ENCODE data around the gene CD200R1L. TPM values are rescaled to one million over a fixed set of nuclear protein-coding genes. Genes with fewer than 3 reads are reported as not detected.

The CD200R1L gene
- total and polyA plus RNA-seq, 2 experiments from 2014 or later: not detected

DNA sequence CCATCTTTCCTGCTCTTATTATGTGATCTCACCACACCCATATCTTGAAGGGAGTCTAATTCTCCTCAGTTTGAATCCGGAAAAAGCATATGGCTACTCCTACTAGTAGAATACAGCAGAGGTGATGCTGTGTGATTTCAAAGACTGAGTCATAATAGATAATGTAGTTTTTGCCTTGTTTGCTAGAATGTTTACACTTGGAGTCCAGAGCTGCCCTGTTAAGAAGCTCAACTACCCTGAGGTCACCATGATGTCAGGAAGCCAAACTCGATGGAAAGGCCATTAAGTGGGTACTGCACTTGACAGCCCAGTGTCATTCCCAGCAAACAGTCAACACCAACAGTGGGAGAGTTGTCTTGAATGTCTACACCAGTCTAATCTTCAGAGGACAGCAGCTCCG, 56.9 kb downstream of the CD200R1L start (continued):
- TF ChIP-seq, protein P1, sequence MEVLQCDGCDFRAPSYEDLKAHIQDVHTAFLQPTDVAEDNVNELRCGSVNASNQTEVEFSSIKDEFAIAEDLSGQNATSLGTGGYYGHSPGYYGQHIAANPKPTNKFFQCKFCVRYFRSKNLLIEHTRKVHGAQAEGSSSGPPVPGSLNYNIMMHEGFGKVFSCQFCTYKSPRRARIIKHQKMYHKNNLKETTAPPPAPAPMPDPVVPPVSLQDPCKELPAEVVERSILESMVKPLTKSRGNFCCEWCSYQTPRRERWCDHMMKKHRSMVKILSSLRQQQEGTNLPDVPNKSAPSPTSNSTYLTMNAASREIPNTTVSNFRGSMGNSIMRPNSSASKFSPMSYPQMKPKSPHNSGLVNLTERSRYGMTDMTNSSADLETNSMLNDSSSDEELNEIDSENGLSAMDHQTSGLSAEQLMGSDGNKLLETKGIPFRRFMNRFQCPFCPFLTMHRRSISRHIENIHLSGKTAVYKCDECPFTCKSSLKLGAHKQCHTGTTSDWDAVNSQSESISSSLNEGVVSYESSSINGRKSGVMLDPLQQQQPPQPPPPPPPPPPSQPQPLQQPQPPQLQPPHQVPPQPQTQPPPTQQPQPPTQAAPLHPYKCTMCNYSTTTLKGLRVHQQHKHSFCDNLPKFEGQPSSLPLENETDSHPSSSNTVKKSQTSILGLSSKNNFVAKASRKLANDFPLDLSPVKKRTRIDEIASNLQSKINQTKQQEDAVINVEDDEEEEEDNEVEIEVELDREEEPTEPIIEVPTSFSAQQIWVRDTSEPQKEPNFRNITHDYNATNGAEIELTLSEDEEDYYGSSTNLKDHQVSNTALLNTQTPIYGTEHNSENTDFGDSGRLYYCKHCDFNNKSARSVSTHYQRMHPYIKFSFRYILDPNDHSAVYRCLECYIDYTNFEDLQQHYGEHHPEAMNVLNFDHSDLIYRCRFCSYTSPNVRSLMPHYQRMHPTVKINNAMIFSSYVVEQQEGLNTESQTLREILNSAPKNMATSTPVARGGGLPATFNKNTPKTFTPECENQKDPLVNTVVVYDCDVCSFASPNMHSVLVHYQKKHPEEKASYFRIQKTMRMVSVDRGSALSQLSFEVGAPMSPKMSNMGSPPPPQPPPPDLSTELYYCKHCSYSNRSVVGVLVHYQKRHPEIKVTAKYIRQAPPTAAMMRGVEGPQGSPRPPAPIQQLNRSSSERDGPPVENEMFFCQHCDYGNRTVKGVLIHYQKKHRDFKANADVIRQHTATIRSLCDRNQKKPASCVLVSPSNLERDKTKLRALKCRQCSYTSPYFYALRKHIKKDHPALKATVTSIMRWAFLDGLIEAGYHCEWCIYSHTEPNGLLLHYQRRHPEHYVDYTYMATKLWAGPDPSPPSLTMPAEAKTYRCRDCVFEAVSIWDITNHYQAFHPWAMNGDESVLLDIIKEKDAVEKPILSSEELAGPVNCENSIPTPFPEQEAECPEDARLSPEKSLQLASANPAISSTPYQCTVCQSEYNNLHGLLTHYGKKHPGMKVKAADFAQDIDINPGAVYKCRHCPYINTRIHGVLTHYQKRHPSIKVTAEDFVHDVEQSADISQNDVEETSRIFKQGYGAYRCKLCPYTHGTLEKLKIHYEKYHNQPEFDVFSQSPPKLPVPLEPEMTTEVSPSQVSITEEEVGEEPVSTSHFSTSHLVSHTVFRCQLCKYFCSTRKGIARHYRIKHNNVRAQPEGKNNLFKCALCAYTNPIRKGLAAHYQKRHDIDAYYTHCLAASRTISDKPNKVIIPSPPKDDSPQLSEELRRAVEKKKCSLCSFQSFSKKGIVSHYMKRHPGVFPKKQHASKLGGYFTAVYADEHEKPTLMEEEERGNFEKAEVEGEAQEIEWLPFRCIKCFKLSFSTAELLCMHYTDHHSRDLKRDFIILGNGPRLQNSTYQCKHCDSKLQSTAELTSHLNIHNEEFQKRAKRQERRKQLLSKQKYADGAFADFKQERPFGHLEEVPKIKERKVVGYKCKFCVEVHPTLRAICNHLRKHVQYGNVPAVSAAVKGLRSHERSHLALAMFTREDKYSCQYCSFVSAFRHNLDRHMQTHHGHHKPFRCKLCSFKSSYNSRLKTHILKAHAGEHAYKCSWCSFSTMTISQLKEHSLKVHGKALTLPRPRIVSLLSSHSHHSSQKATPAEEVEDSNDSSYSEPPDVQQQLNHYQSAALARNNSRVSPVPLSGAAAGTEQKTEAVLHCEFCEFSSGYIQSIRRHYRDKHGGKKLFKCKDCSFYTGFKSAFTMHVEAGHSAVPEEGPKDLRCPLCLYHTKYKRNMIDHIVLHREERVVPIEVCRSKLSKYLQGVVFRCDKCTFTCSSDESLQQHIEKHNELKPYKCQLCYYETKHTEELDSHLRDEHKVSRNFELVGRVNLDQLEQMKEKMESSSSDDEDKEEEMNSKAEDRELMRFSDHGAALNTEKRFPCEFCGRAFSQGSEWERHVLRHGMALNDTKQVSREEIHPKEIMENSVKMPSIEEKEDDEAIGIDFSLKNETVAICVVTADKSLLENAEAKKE (CRISPR knock-in tag; IDR thresholded peaks at IDR 0.05): no peak
- no peak for TF ChIP-seq JUNB (IDR thresholded peaks at IDR 0.05; ENCODE audit: unreplicated experiment)
- no peak for TF ChIP-seq CREB1 (CRISPR knock-in tag; IDR thresholded peaks at IDR 0.05; ENCODE audit: low read depth)

DNA sequence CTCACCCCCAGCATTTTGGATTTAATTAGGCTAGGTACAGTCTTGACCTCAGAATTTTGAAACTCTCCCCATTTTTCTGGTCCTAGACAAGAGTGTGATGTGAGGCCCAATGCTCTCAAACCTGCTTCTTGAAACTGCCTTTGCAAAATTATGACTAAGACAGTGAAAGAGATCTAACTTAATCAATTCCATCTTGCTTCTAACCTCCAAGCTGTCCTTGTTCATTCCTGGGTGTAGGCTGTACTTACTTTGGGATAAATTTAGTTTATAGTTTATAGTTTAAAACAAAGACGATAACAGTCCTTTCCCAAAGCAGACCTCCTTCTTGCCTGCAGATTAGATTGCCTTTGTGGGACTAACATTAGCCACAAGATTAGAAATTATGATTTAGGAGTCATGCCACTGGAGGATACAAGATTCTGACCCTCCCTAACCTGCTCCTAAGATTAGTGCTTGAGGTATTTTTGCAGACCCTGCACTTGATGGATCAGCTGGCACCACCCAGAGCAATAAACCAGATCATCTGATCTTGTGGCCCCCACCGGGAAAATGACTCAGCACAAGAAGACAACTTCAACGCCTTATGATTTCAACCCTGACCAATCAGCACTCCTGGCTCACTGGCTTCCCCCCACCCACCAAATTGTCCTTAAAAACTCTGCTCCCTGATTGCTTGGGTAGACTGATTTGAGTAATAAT, 59.6 kb downstream of the CD200R1L start:
- 0 out of 2 replicates have a peak overlapping the region, but pooled peaks have one; percentile 15 for H3K27ac Mint-ChIP-seq
- H3K79me2 ChIP-seq (replicated peaks; ENCODE audit: insufficient read depth): no peaks in the 10 kb centered on the region
- 0 out of 2 replicates have a peak overlapping the region, but pooled peaks have one; percentile 38 for H2AFZ ChIP-seq
- no peaks in the 10 kb centered on the region for H3K4me1 ChIP-seq (ENCODE audit: insufficient read depth)
- H3K4me3 ChIP-seq: no peak overlapping the region
- H3K4me3 Mint-ChIP-seq: no peak overlapping the region
- H3K27me3 ChIP-seq (ENCODE audit: insufficient read depth): no peaks in the 10 kb centered on the region
- no peaks in the 10 kb centered on the region for H4K20me1 ChIP-seq (replicated peaks; ENCODE audit: insufficient read depth)
- H3K9me3 Mint-ChIP-seq: peaks cover 19% of the 10 kb centered on the region
- no peak for DNase-seq (ENCODE audit: low spot score)
- peaks cover 10% of the 10 kb centered on the region; the same call in 1 of the 2 replicates for H3K9me2 ChIP-seq (ENCODE audit: insufficient read depth)
- no peak overlapping the region for H3K27ac ChIP-seq (ENCODE audit: low read depth)
- H3K4me1 Mint-ChIP-seq: no peaks in the 10 kb centered on the region
- TF ChIP-seq ZNF114 (CRISPR knock-in tag; IDR thresholded peaks at IDR 0.05): no peak
- no peaks in the 10 kb centered on the region for H3K36me3 ChIP-seq (ENCODE audit: insufficient read depth)
- peaks cover 2% of the 10 kb centered on the region; the same call in 1 of the 3 replicates for H3K36me3 Mint-ChIP-seq (ENCODE audit: low read depth)
- H3K4me2 ChIP-seq: no peak overlapping the region
- H3F3A ChIP-seq (replicated peaks; ENCODE audit: low read depth): no peaks in the 10 kb centered on the region
- ATAC-seq: no peak
- H3K27me3 Mint-ChIP-seq (ENCODE audit: insufficient read depth, low read depth, poor library complexity): no peaks in the 10 kb centered on the region
